ENCODE results near the gene ZHX3.

Gene ZHX3

GRCh38 chr20:41181567-41181966 is 136.0 kb downstream of the ZHX3 start:
- no peak overlapping the region for H3K27ac ChIP-seq
- DNase-seq (ENCODE audit: low spot score) = no peak

GRCh38 chr20:41180599-41181333 is 136.8 kb downstream of the ZHX3 start:
- DNase-seq (ENCODE audit: low spot score) = peak; percentile 69
- no peak for TF ChIP-seq CTCF (IDR thresholded peaks at IDR 0.05)
- no peak overlapping the region for H3K4me3 ChIP-seq
- H3K27ac ChIP-seq = peak overlapping the region in 1 of 2 donors; percentile 68

More at GRCh38 chr20:41181567-41181966, 136.0 kb downstream of the ZHX3 start:
- TF ChIP-seq CTCF (IDR thresholded peaks at IDR 0.05) = no peak
- H3K4me3 ChIP-seq = no peak overlapping the region

GRCh38 chr20:41179961-41180360 is 137.6 kb downstream of the ZHX3 start:
- no peak for TF ChIP-seq CTCF (IDR thresholded peaks at IDR 0.05)
- no peak overlapping the region for H3K4me3 ChIP-seq
- H3K27ac ChIP-seq = peak overlapping the region in 1 of 2 donors; percentile 68
- no peak for DNase-seq (ENCODE audit: low spot score)

- peak; percentile 65 for DNase-seq (ENCODE audit: low spot score)
- no peak for TF ChIP-seq CTCF (IDR thresholded peaks at IDR 0.05)
- Histone ChIP-seq H3K4me3 (no peak overlapping the region), H3K27ac (peak overlapping the region; percentile 86 to 93)
These were observed 138.6 kb downstream of the ZHX3 start for GRCh38 chr20:41178904-41179432.

GRCh38 chr20:41178495-41178894 is 139.0 kb downstream of the ZHX3 start:
- H3K27ac ChIP-seq = peak overlapping the region; percentile 86 to 93
- DNase-seq (ENCODE audit: low spot score) = no peak
- H3K4me3 ChIP-seq = no peak overlapping the region
- no peak for TF ChIP-seq CTCF (IDR thresholded peaks at IDR 0.05)

GRCh38 chr20:41177636-41178035 is 139.9 kb downstream of the ZHX3 start:
- no peak overlapping the region for H3K4me3 ChIP-seq
- DNase-seq (ENCODE audit: low spot score) = peak; percentile 92
- no peak for TF ChIP-seq CTCF (IDR thresholded peaks at IDR 0.05)
- H3K27ac ChIP-seq = peak overlapping the region; percentile 86 to 93

All from coronary artery (tissue), 2 donors.